Keratinocyte (primary cell): ENCODE data around the gene TMEM151A. TPM values are rescaled to one million over a fixed set of nuclear protein-coding genes. Genes with fewer than 3 reads are reported as not detected.

Source experiments
- DNase-seq: peaks from one replicate; pipeline ENCODE4 v3.0.0-alpha.2; 2011; ENCODE audit warnings: low read depth, missing footprints, low spot score
- FAIRE-seq: peaks from 2 replicates; lab custom pipeline; 2011; peaks lifted over from hg19 to GRCh38; lab: Jason Lieb, UNC
- H2AFZ ChIP-seq: 2 replicates; pipeline ENCODE4 v1.6.0; 2012; ENCODE audit warnings: low read length, control low read depth, inconsistent platforms; ENCODE audit not compliant: control insufficient read depth
- H3K27ac ChIP-seq: 2 replicates; pipeline ENCODE4 v1.5.1; 2011; ENCODE audit warnings: low read length; ENCODE audit not compliant: control insufficient read depth, insufficient read depth
- H3K27me3 ChIP-seq: 3 replicates; pipeline ENCODE4 v1.6.0; 2011; ENCODE audit warnings: low read length; ENCODE audit not compliant: control insufficient read depth, insufficient read depth; ENCODE audit errors: extremely low read depth
- H3K36me3 ChIP-seq, 2 experiments: 2 replicates in 1 of 2; 3 replicates in 1 of 2; pipeline ENCODE4 v1.5.1; 2011; ENCODE audit warnings: low read length in 2 of 2, mild to moderate bottlenecking in 1 of 2; ENCODE audit not compliant: control insufficient read depth in 2 of 2, insufficient read depth in 2 of 2; ENCODE audit errors: extremely low read depth in 1 of 2
- H3K4me1 ChIP-seq: 3 replicates; pipeline ENCODE4 v1.5.1; 2011; ENCODE audit warnings: low read length; ENCODE audit not compliant: control insufficient read depth, insufficient read depth; ENCODE audit errors: extremely low read depth
- H3K4me2 ChIP-seq: 3 replicates; pipeline ENCODE4 v1.6.0; 2011; ENCODE audit warnings: low read depth, low read length; ENCODE audit not compliant: control insufficient read depth, insufficient read depth; ENCODE audit errors: extremely low read depth
- H3K4me3 ChIP-seq, 3 experiments: fragments of 200-600 bp in 1 of 3; sonication (generic) in 1 of 3; 2 replicates in 2 of 3; 3 replicates in 1 of 3; pipeline ENCODE4 v1.5.1; 2011 to 2016; ENCODE audit warnings: low read length in 3 of 3, mild to moderate bottlenecking in 3 of 3, control low read depth in 2 of 3, inconsistent platforms in 1 of 3, low read depth in 1 of 3, mixed read lengths in 1 of 3, mixed run types in 1 of 3, moderate library complexity in 1 of 3; ENCODE audit not compliant: control insufficient read depth in 2 of 3, insufficient read depth in 2 of 3; ENCODE audit errors: extremely low read depth in 1 of 3
- H3K79me2 ChIP-seq: 2 replicates; pipeline ENCODE4 v1.6.0; 2012; ENCODE audit warnings: low read length; ENCODE audit not compliant: control insufficient read depth, insufficient read depth
- H3K9ac ChIP-seq: 3 replicates; pipeline ENCODE4 v1.6.0; 2011; ENCODE audit warnings: low read length; ENCODE audit not compliant: control insufficient read depth, insufficient read depth; ENCODE audit errors: extremely low read depth
- H3K9me1 ChIP-seq: 3 replicates; pipeline ENCODE4 v1.6.0; 2011; ENCODE audit warnings: low read length; ENCODE audit not compliant: control insufficient read depth, insufficient read depth; ENCODE audit errors: extremely low read depth
- H3K9me3 ChIP-seq: 2 replicates; pipeline ENCODE4 v1.5.1; 2012; ENCODE audit warnings: low read depth, low read length; ENCODE audit not compliant: control insufficient read depth
- H4K20me1 ChIP-seq: 3 replicates; pipeline ENCODE4 v1.6.0; 2011; ENCODE audit warnings: low read length; ENCODE audit not compliant: control insufficient read depth, insufficient read depth; ENCODE audit errors: extremely low read depth
- CTCF ChIP-seq, 3 experiments: IDR thresholded peaks in 1 of 3; conservative IDR thresholded peaks in 1 of 3; optimal IDR thresholded peaks in 1 of 3; 2 replicates in 2 of 3; 3 replicates in 1 of 3; pipeline versions ENCODE3 to v1.5.1; 2011; ENCODE audit warnings: low read length in 3 of 3, mild to moderate bottlenecking in 3 of 3, moderate library complexity in 2 of 3, control low read depth in 1 of 3, inconsistent platforms in 1 of 3; ENCODE audit not compliant: insufficient read depth in 2 of 3; ENCODE audit errors: extremely low read depth in 1 of 3
- EZH2 ChIP-seq: IDR thresholded peaks from one replicate; pipeline ENCODE4 v1.6.1; 2012; ENCODE audit warnings: inconsistent platforms, mild to moderate bottlenecking, low read length, moderate library complexity
- dilution Hi-C: fragments of 300-500 bp; cut with MboI; formaldehyde crosslinking; loops from one replicate; pipeline ENCODE4 v1.7.0; 2020; ENCODE audit warnings: low sequenced_read_pairs; ENCODE audit not compliant: extremely low pct_ligation_motif_present
- polyA plus RNA-seq, 5 experiments: library from polyadenylated mRNA; depleted of rRNA in 3 of 5; stranded (reverse) in 3 of 5; stranded (forward) in 1 of 5; unstranded in 1 of 5; fragments of >200 nt; gene quantifications; 1 replicate in 1 of 5; 2 replicates in 3 of 5; 3 replicates in 1 of 5; pipeline versions ENCODE4 v1.2.1 to v1.2.3, GENCODE V29; 2011 to 2012; ENCODE audit warnings: missing spikeins in 2 of 5, low read depth in 1 of 5, low replicate concordance in 1 of 5

The TMEM151A gene
- polyA plus RNA-seq, 1 donor (not counting 4 experiments of a cell fraction or from before 2014, with no cell fraction given) = not detected

DNA sequence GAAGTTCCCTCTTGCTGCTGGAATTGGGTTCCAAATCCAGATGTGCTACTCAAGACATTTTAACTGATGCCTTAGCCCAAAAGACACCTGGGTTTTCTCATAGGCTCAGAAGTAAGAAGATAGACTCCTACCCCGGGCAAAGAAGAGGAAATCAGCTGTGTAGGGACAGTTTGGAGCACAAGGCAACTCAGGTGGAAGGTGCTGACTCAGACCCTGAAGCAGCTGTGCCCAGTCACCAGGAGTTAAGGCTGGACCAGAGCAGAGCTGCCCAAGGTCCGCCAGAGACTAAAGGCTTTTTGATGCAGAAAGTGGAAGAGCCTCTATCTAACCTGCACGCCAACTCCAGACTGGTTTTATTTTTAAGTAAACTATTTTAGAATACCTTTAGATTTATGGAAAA is 43.9 kb upstream of the TMEM151A start:
- Histone ChIP-seq H3K9me3 (no peaks in the 10 kb centered on the region), H3K9ac (no peak overlapping the region), H3K36me3 (peaks cover 9 to 14% of the 10 kb centered on the region in 2 experiments), H3K27me3 (no peaks in the 10 kb centered on the region), H3K4me3 (no peak overlapping the region), H3K4me1 (no peaks in the 10 kb centered on the region), H3K27ac (no peak overlapping the region), H3K9me1 (no peaks in the 10 kb centered on the region), H3K4me2 (no peak overlapping the region), H3K79me2 (no peaks in the 10 kb centered on the region), H4K20me1 (no peaks in the 10 kb centered on the region), H2AFZ (no peak overlapping the region)
- no peak for TF ChIP-seq EZH2
- TF ChIP-seq CTCF (optimal IDR thresholded peaks at IDR 0.05 in 1 of 3, IDR thresholded peaks at IDR 0.05 in 1 of 3, conservative IDR thresholded peaks at IDR 0.05 in 1 of 3; ENCODE audit: extremely low read depth in 1 of 3, insufficient read depth in 2 of 3, low read length in 3 of 3) = no peak
- DNase-seq (no peak), FAIRE-seq (no peak)
- dilution Hi-C loops = no loop called here

GRCh38 chr11:66248903-66249302 is 42.8 kb upstream of the TMEM151A start:
- Histone ChIP-seq H3K9ac (no peak overlapping the region), H3K9me1 (no peaks in the 10 kb centered on the region), H2AFZ (no peak overlapping the region), H3K4me3 (no peak overlapping the region), H4K20me1 (no peaks in the 10 kb centered on the region), H3K4me2 (no peak overlapping the region), H3K4me1 (no peaks in the 10 kb centered on the region), H3K27ac (no peak overlapping the region), H3K27me3 (no peaks in the 10 kb centered on the region), H3K9me3 (no peaks in the 10 kb centered on the region), H3K79me2 (no peaks in the 10 kb centered on the region), H3K36me3 (peaks cover 7 to 13% of the 10 kb centered on the region in 2 experiments)
- DNase-seq (no peak), FAIRE-seq (no peak)
- dilution Hi-C loops = no loop called here
- no peak for TF ChIP-seq EZH2
- no peak for TF ChIP-seq CTCF (optimal IDR thresholded peaks at IDR 0.05 in 1 of 3, IDR thresholded peaks at IDR 0.05 in 1 of 3, conservative IDR thresholded peaks at IDR 0.05 in 1 of 3; ENCODE audit: extremely low read depth in 1 of 3, insufficient read depth in 2 of 3, low read length in 3 of 3)
